ENCODE data around the gene INTS11. TPM values are rescaled to one million over a fixed set of nuclear protein-coding genes. Genes with fewer than 3 reads are reported as not detected.

Gene INTS11
- total RNA-seq, 1 experiment from 2014 or later = 95.7 TPM

- DNase-seq (ENCODE audit: low read depth) = no peak
Observed at GRCh38 chr1:1285102-1285571, 39.3 kb downstream of the INTS11 start.

- no peak for DNase-seq (ENCODE audit: low read depth)
Observed at GRCh38 chr1:1284221-1285101, 40.0 kb downstream of the INTS11 start.

- DNase-seq (ENCODE audit: low read depth) = peak; percentile 68
Observed at GRCh38 chr1:1283821-1284220, 40.6 kb downstream of the INTS11 start.

DNA sequence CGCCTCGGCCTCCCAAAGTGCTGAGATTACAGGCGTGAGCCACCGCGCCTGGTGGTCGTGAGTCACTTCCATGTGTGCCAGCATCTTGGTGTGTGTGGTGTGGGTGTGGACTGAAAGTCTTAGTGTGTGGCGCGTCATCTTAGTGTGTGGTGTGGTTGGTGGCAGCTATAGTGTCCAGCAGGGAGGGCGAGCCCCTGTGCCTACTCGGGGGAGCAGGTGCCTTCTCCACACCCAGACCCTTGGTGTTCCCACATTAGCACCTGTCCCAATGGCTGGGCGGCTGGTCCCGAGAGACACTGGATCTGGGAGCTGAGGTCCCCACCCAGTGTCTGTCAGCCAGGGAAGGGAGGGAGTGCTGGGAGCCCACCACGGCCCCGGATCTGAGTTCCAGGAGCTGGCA, 41.5 kb downstream of the INTS11 start:
- DNase-seq (ENCODE audit: low read depth) = peak; percentile 93

GRCh38 chr1:1281533-1282321, 42.7 kb downstream of the INTS11 start:
- peak; percentile 91 for DNase-seq (ENCODE audit: low read depth)

DNA sequence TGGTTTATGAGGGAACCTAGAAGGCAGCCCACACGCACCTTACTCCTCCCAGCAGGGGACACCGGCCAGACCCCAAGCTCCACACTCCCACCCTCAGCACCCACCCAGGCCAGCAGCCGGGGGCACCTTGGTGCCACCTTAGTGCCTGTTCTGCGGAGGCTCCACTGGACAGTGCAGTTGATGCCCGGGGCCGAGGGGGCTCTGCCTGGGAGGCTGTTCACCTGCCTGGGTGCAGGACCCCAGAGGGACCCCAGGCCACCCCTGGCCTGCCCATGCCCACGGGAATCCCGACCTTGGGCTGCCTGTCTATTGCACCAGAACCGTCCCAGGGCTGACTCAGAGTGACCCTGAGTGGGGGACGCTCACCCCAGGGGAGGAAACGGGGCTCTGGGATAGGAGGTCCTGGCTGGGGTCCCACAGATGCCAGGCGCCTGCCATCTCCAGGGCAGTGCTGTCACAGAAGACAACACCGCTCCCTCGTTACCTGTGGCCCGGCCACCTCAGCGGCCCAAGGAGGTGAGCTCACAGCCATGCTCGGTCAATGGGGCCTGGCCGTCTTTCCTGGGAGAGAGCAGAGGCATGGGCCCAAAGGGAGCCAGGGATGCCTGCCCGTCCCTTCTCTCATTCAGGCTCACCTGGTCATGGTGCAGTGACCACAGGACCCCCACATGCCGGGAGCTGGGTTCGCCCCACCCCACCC, 43.5 kb downstream of the INTS11 start:
- DNase-seq (ENCODE audit: low read depth) = no peak

DNA sequence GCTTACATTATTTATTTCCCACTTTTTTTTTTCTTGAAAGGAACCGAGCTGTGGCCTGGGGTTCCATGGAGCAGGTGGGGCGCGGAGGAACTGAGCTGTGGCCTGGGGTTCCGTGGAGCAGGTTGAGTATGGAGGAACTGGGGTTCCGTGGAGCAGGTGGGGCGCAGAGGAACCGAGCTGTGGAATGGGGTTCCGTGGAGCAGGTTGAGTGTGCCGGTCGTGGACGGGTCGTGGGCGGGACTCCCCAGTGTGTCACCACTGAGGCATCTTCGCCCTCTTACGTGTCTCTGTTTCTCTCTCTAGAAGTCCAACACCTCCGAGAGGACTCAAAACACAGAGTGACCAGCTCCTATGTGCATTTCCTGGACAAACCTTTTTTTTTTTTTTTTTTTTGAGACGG, 45.4 kb downstream of the INTS11 start:
- DNase-seq (ENCODE audit: low read depth) = no peak

- DNase-seq (ENCODE audit: low read depth) = no peak
Observed at GRCh38 chr1:1278620-1279019, 45.8 kb downstream of the INTS11 start.

DNA sequence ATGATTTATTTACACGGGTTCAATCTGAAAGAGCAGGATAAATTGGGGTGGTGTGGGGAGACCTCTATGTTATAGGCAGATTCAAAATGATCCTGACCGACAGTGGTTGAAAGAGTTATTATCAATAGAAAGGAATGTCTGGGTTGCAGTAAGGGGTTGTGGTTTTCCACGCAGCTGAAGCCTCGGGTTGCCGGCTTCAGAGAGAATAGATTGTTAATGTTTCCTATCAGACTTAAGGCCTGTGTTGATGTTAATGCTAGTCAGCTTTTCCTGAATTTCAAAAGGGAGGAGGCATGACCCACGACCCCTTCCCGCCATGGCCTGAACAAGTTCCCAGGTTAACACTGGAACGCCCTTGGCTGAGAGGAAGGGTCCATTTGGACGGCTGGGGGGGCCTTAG, 48.6 kb downstream of the INTS11 start:
- no peak for DNase-seq (ENCODE audit: low read depth)

GRCh38 chr1:1274931-1275431, 49.5 kb downstream of the INTS11 start:
- no peak for DNase-seq (ENCODE audit: low read depth)

DNA sequence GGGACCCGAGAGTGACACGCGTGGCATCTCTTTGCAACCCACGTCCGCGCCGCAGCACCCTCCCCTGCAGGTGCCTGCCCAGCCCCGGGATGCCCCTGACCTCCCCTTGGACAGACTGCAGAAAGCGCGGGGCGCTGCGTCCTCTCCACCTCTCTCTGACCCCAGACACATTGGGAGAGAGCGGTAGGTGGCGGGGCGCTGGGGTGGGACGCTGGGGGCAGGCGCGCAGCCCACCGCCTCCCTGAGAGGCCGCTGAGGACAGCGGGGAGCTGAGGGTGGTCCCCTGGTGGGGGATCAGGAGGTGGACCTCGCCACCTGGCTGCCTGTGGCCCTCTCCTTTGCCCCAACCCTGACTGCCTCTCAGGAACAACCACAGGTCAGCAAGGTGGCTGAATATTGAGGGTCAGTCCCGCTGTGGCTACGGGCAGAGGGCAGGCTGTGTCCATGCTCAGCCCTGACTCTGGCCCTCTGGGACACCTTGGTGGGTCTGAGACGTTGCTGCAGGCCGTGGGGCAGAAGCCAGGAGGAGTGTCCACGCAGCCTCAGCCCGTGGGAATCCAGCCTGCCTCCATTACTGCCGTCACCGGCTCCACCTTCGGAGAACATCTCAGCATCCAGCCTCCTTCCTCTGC, 50.0 kb downstream of the INTS11 start:
- no peak for DNase-seq (ENCODE audit: low read depth)

- DNase-seq (ENCODE audit: low read depth) = peak; percentile 96
Observed at GRCh38 chr1:1273512-1274298, 50.8 kb downstream of the INTS11 start, which contains the start of gene UBE2J2. UBE2J2 (minus strand) TSS chr1:1273854; CDS start chr1:1267992, 5,862 bp downstream.

- no peak for DNase-seq (ENCODE audit: low read depth)
Observed at GRCh38 chr1:1273209-1273511, 51.3 kb downstream of the INTS11 start.

DNA sequence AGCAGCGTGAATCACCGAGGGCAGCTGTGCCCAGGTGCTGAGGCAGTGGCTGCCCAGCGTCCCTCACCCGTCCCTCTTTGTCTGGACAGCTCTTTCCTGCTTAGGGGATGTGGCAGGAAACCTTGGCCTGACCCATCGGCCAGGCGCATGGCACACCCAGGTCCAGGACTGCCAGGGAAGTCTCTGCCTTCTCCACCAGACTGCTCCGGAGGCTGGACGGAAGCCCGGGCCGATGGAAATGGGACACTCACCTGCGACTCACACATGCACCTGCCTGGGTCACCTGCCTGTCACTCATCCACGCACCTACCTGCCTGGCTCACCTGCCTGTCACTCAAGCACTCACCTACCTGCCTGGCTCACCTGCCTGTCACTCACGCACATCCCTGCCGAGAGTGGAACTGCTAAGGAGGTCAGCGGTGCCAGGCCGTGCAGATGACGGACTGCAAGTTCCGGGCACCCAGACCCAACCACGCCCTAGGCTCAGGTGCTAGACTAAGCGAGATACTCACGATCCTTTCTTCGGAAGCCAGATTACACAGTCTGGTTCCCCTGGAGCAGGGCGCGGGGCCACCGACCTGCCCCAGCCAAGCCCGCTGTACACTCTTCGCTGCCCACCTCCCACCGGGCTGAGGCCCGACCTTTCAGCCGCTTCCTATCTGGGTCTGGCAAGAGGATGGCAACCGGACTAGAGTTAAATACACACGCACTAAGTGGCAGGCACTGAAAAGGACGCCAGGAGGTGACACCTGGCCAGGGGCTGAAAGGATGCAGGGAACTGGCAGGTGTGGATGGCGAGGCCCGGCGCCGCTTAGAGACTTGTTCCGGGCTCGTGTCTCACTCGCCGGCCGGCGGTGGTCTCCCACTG, 51.9 kb downstream of the INTS11 start:
- DNase-seq (ENCODE audit: low read depth) = no peak

DNA sequence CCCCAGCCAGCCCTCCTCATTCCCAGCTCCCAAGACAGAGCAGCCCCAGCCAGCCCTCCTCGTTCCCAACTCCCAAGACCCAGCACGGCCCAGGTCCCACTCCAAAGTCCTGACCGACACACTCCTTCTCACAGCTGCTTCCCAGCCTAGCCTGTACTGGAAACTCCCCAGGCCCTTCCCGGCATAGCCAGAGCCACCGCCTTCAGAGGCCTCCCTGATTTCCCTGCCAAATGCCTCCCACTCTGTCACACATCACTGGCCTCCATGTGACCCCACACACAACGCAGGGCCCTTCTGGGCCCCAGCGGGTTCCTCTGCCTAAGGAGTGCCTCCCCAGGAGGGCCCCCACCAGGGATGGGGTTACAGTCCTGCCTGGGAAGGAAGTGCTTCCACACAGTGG, 53.6 kb downstream of the INTS11 start:
- no peak for DNase-seq (ENCODE audit: low read depth)

GRCh38 chr1:1268284-1268682, 56.2 kb downstream of the INTS11 start:
- no peak for DNase-seq (ENCODE audit: low read depth)

GRCh38 chr1:1267488-1268283, 56.8 kb downstream of the INTS11 start:
- no peak for DNase-seq (ENCODE audit: low read depth)

DNA sequence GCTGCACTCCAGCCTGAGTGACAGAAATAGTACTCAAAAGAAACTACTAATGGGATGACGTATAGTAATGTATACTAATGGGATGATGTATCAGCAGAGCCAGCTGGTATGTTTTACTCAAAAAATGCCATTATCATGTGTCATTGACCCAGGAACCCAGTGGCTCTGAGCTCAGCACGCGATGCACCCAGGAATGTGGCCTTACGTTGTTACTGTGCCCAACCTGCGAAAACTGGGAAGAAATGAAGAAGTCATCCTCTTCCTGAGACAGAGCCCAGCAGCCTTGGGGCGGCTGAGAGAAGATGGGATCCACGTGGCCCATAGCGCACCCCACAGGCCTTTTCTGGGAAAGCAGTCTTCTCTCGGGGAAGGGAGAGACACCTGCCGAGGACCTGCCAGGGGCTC, 59.6 kb downstream of the INTS11 start:
- peak; percentile 97 for DNase-seq (ENCODE audit: low read depth)

- DNase-seq (ENCODE audit: low read depth) = no peak
Observed at GRCh38 chr1:1264026-1264425, 60.4 kb downstream of the INTS11 start.
